Activated T-cell treated with anti-CD3 and anti-CD28 coated beads, Interleukin-2, amount 50 U/mL, for 48 hours (primary cell): Measurements from ENCODE around the gene CGB2.
"Not testable (repeated sequence)": the region's sequence is repeated elsewhere in the genome, so short reads cannot be mapped to it uniquely, and the experiment has no call there.

Source experiments
- DNase-seq, 2 experiments: peaks; one replicate each; pipeline ENCODE4 v3.0.0-alpha.2; 2020

The CGB2 gene

GRCh38 chr19:49011194-49011593, 20.5 kb upstream of the CGB2 start:
- no peak for DNase-seq

- no peak for DNase-seq
Measured at GRCh38 chr19:49014123-49014869, 17.4 kb upstream of the CGB2 start.

GRCh38 chr19:49014870-49015255, 16.8 kb upstream of the CGB2 start:
- no peak for DNase-seq

GRCh38 chr19:49016067-49016839, 15.4 kb upstream of the CGB2 start:
- no peak for DNase-seq

DNA sequence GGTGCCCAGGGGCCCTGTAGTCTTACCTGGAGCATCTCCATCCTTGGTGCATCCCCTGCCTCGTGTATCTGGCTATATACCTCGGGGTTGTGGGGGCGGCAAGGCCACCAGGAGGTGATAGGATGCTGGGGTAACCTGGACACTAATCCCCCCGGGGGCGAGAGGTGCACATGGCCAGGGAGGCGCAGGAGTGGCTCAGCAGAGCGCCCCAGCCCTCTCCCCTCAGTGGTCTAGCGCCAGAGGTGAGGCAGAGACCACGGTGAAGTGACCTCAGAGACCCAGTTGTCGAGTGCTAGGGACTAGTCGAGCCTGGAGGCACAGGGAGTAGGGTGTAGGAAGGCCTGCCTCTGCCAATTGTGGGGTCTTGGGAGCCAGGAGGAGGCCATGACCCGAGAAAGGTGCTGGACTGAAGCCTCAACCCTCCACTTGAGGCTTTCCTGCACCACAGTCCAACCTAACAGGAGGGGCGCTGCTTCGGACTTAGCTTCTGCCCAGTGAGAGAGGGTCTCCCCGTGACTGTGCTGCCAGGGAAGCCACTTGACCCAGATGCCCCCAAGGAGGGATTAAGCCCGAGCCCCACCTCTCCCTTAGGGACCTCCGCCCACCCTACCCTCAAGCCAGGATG, 14.5 kb upstream of the CGB2 start, which contains the start of gene LHB:
Gene LHB, minus strand, starts transcription at position 51 of the 625 bp plus-strand sequence. Its CDS starts 10 bp downstream, at position 41.
- DNase-seq: no peak

- DNase-seq: peak; percentile 75 to 81
Measured at GRCh38 chr19:49017666-49018351, 13.9 kb upstream of the CGB2 start.

DNA sequence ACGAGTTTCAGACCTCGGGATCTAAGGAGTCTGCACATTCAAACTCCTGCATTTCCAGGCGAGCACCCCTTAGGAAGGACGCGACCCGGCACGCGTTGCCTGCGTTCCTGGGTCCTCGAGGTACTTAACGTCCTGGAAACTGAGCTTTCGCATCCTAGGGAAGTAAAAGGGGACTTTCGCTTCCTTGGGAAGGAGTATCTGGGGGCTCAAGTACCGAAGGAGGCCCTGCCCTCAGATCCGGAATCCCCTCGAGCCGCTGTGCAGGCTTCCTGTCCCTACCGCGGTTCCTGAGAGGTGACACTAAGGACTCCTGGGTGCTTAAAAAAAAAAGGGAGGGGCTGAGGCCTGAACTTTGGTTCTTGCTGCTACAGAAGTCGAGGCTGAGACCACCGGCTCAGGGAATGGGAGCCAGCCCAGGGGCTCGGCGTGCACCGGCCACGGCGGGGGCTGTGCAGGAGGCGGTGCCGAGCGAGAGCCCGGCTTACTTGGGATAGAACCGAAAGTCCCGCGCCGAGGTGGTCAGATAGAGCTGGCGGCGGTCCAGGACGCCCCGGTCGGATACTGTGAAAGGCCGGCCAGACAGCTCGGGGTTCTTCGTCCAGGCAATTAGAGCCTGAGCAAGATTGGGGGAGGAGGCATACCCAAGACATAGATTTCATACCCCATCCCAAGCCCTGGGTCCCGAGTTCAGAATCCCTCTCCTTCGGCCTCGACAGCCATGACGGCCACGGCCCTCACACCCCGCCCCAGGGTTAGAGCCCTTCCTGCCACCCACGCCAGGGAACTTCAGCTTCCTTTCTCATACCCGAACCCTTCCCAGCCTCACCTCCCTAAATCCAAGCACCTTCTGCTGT, 13.1 kb upstream of the CGB2 start:
- peak; percentile 41 to 43 for DNase-seq

GRCh38 chr19:49019242-49019932, 12.3 kb upstream of the CGB2 start:
- peak; percentile 83 to 84 for DNase-seq

GRCh38 chr19:49020342-49020741, 11.3 kb upstream of the CGB2 start:
- DNase-seq: no peak

GRCh38 chr19:49020931-49021895, 10.5 kb upstream of the CGB2 start:
- no peak for DNase-seq

DNA sequence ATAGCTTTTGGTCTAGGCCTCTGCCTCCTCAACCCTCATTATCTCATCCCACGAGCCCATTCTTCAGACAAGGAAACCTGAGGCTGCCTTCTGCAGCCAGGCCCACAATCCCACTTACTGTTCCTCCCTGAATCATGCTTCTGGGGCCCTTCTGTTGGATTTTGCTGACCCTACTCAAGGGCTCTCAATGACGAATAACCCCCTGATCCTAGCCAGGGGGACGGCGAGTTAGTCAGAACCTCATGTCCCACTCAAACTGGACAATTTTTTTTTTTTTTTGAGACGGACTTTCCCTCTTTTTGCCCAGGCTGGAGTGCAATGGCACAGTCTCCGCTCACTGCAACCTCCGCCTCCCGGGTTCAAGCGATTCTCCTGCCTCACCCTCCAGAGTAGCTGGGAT, 9.6 kb upstream of the CGB2 start:
- DNase-seq: no peak

DNA sequence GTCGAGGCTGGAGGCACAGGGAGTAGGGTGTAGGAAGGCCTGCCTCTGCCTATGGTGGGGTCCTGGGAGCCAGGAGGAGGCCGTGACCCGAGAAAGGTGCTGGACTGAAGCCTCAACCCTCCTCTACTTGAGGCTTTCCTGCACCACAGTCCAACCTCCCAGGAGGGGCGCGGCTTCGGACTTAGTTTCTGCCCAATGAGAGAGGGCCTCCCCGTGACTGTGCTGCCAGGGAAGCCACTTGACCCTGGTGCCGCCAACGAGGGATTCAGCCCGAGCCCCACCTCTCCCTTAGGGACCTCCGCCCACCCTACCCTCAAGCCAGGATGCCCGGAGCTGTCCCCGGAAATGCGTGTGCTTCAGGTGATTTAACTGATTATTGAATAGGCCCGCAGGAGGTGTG, 7.5 kb upstream of the CGB2 start, which contains the start of gene CGB3:
Gene CGB3, minus strand, starts transcription at position 101 of the 400 bp plus-strand sequence. CDS start 362 bp downstream, outside the sequence.
- DNase-seq: not testable (repeated sequence)

DNA sequence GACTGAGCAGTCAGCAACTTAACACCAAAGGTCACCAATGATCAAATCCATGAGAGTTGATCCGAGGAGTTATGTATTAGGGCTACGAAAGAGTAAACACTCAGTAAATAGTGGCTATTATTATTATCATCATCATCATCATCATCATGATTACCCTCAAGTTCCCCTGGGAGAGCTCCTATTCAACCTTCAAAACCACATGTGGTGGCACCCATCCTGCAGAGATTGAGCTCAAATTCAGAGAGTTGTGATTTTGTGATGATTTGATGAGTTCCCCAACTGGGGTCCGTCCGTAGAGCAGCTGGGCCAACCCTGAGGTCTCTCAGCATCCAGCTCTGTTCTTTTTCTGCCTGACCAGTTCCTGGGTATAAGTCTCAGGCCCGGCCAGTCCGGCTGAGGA, 6.6 kb upstream of the CGB2 start:
- not testable (repeated sequence) for DNase-seq

- DNase-seq: not testable (repeated sequence)
Measured at GRCh38 chr19:49025599-49025998, 6.1 kb upstream of the CGB2 start.

DNA sequence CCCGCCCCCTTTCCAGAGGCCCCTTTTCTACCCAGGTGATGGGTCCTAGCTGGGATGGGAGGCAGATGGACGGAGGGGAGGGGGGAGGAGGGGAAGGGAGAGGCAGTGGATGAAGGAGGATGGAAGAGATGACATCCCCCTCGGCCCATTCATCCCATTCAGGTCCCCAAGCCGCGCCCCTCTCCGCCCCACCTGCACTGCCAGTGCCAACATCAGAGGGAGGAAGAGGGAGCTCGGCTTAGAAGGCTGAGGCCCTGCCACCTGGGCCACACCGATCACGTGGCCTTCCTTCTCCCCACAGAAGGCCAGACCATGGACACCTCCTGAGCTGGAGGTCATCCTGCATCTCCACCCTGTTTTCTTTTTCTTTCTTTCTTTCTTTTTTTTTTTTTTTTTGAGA, 3.0 kb upstream of the CGB2 start:
- not testable (repeated sequence) for DNase-seq

- not testable (repeated sequence) for DNase-seq
Measured at GRCh38 chr19:49029749-49030148, 1.9 kb upstream of the CGB2 start.

DNA sequence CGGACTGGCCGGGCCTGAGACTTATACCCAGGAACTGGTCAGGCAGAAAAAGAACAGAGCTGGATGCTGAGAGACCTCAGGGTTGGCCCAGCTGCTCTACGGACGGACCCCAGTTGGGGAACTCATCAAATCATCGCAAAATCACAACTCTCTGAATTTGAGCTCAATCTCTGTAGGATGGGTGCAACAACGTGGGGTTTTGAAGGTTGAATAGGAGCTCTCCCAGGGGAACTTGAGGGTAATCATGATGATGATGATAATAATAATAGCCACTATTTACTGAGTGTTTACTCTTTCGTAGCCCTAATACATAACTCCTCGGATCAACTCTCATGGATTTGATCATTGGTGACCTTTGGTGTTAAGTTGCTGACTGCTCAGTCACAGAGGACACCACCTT, 1.4 kb upstream of the CGB2 start:
- DNase-seq: not testable (repeated sequence)

- peak; percentile 83 to 84 for DNase-seq
Measured at GRCh38 chr19:49036815-49037214, 5.1 kb downstream of the CGB2 start, which contains the start of gene CGB1. Gene CGB1, minus strand, starts transcription at chr19:49036895. Its CDS starts 184 bp downstream, at chr19:49036711.

DNA sequence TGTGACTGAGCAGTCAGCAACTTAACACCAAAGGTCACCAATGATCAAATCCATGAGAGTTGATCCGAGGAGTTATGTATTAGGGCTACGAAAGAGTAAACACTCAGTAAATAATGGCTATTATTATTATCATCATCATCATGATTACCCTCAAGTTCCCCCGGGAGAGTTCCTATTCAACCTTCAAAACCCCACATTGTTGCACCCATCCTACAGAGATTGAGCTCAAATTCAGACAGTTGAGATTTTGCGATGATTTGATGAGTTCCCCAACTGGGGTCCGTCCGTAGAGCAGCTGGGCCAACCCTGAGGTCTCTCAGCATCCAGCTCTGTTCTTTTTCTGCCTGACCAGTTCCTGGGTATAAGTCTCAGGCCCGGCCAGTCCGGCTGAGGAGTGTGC, 6.4 kb downstream of the CGB2 start:
- not testable (repeated sequence) for DNase-seq
